ENCODE results near the gene PBX4.

PBX4 gene

DNA sequence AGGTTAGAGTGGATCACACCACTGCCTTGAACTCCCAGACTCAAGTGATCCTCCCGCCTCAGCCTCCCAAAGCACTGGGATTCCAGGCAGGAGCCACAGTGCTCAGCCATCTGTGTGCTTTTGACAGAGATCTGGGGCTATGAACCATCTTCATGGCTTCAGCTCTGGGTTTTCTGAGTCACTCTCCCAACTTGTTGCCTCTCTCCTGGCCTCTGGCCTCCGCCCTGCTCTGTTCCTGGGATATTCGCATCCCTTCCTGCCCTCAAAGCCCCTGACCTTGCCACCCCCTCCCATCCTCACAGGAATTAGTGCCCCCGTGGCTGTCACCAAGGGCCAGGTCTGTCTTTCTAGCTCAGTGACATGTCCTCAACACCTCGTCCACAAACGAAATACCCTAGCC is 30.7 kb upstream of the PBX4 start:
- no peak for DNase-seq

DNA sequence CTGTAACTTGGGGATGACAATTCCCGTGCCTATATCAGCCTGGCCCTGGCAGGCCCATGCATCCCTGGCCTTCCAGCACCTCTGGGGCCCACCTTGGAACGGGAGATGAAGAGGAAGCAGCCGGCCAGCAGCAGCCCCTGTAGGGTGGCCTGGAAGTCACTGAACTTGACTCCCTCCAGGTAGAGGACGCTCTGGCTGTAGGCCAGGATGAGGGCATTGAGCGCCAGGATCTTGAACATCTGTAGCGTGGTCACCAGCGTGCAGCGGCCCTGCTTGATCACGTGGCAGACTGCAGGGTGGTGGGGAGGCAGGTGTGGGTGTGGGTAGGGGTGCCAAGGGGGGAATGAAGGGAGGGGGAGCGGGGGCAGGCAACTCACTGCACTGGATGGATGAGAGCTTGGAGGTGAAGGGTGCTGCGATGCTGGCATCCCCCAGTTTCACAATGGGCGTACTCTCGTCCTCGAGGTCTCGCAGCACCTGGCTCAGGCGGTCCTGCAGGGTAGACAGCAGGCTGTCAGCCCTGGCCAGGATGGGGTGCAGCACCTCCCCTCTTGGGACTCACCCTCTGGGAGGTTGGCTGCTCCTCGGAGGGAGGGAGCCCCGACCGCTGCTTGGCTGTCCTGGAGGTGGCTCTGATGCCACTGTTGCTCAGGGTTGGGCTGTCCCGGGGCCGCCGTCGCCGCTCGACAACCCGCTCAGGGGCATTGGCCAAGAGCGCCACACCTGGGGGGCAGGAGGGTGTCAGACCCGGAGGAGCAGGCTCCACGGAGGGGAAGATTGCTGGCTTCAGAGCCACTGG is 28.7 kb upstream of the PBX4 start:
- DNase-seq: no peak

DNA sequence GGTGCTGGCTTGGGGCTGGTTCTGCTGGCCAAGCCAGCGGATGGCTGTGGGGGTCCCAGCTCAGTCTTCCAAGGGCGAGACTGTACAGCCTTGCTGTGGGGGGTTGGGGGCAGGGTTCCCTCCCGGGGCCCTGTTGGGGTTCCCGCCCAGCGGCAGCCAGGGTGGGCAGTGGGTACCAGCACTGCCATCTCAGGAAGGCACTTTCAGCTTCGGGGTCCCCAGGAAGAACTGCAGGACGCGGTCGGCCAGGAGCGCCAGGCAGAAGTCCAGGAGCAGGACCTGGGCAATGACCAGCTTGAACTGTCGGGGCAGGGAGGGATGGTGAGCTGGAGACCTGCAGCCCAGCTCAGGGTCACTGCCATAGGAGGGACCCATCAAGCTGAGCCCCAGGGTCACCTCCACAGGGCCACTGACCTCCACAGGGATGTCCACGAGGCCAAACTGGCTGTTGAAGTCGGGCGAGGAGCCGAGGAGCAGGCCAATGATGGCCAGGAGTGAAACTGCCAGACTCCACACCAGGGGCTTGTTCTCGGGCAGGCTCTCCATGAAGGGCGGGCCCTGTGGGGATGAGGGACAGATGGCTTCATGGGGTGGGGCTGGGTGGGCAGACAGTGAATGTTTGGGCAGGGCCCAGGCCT is 26.9 kb upstream of the PBX4 start:
- no peak for DNase-seq

DNA sequence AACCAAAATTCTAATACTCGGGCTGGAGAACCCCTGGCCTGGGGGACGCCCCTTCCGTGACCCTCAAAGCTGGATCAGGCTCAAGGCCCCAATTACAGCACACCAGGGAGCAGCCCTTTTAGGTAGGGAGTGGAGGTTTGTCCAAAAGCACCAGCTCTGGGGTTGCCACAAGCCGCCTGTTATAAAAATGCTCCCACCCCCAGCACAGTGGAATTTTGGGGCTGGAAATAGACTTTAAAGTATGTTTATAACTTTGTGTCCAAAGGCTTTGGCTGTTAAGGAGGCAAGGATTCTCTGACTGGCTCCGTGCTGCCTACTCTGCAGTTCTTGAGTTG is 25.5 kb upstream of the PBX4 start:
- no peak for DNase-seq

DNA sequence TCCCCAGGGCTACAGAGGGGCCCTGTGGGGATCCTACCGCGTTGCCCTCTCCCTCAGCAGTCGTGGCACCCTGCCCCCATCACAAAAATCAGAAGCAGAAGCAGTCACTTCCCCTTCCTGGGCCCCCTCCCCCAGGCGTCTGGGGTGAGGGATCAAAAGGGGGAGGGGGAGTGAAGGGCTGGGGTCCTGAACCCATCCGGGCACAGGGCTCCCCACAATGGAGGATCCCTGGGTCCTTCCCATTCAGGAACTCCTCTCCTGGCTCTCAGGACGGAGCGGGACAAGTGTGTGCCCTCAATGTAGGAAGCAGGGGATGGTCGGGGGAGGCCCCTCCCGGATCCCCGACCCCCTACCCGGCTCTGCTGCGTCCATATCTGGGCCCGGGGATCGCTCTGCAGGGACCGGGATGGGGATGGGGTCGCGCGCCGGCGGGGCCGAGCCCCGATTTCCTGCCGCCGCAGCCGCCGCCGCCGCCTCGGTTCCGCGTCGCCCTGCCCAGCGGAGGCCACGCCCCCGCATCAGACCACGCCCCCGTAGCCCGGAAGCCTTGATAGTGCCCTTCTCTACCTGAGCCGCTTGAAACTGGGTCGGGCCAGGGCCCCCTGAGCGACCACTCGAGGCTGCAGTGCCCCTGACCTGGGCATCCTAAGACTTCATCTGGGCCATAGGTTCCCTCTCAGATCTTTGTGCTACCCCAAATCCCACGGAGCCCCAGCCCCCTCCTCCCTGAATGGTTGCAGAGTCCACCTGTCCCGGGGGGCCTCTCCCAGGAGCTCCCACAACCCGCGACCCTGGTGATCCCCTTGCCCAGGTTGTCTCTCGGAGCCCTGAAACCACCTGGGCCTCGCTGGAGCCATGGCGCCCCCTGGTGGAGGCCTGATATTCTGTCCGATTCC is 24.9 kb upstream of the PBX4 start, which contains the start of gene GMIP:
GMIP (minus strand) TSS at position 500 of the 896 bp plus-strand sequence; CDS start at position 372, 128 bp downstream.
- DNase-seq: peak in 1 of 2 experiments; percentile 74

DNA sequence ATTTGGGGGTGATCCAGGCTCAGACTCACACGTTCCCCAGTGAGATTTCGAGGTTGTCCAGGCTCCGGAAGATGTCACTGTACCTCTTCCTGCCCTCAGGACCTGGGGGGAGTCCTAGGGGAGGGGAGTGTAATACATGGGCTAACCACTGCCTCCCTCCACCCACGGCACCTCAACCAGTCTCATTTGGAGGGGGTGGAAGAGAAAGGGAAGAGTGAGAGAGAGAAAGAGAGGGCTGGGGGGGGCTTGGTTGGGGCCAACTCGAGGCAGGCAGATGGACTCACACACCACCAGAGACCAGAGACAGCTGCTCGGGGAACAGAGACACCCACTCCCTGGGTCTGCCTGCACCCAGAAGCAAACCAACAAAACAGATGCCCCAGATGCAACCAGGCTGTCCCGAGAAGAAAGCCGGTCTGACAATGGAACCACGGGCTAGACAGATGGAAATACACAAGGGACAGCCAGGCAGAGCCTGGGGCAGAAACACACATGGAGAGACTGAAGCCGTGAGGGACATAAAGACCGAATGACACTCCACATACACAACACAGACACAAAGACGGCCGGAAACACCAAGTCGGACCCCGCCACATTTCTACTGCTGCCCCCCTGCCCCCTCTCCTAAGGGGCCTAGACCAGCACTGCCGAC is 24.1 kb upstream of the PBX4 start:
- peak in 1 of 2 experiments; percentile 27 for DNase-seq

DNA sequence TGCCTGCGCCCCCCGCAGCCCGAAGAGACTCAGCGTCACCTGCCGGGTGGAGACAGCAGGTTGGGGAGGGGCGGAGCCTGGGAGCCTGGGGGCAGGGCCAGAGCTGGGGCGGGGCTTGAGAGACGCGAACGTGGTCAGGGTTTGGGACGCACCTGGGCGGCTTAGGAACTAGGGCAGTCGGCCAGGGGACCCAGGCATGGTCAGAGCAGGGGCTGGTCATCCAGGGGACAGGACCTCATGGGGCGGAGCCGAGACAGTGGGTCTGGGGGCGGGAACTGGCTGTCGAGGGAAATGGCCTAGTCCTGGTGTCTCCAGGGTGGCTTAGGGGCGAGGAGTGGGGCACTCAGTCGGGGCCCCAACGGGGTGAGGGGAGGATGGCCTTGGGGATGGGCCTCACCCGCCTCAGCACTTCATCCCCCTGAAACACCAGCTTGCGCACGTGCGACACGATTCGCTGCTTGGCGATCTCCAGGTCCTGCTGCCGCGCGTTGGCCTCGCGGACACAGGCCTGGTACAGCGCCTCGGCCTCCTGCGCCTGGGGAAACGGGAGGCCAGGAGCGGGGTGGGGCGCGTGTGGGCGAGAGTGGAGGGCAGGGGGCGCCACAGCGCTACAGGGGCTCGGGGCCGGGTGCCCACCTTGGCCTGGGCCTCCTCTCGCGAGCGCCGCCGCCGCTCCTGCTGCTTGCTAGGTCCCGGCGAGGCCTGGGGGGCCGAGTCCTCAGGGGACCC is 19.2 kb upstream of the PBX4 start:
- DNase-seq: no peak

DNA sequence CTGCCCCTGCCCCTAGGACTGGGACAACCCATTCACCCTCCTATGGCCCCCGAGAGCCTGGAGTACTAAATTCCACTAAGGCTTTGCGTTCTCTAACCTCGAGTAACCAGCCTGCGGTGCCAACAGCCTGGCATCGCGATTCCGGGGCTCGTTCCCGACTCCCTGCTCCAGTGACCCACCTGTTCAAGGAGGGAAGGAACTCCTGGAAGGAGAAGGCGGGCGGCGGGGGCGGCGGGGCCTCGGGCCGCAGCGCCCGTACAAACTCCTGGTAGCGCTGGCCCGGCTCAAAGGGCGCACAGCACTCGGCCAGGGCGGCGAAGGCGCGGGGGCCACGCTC is 18.7 kb upstream of the PBX4 start:
- no peak for DNase-seq

DNA sequence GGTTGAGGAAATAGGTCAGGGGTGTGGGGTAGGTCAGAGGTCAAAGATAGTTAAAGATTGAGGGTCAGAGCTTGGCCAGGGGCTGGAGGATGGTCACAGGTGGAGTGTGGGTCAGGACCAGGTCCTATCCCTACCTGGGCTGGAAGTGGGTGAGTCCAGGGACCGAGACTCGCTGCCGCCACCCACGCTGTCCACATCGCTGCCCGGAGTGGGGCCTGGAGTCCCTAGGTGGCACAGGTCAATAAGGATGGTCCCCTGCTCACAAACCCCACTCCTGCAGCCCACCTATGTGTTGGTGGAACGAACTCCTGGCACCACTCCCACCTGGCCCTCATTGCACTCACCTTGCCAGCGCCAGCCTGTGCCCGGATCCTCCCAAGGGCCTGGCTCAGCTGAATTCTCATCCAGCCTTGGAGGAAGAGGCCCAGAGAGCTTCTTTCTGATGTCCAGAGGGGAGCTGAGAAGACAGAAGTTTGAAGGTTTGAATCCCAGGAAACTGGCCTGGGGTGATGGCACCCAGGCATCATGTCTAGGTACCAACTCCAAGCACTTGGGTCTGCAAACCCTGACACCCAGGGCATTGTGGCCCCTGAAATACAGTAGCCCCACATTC is 18.2 kb upstream of the PBX4 start:
- DNase-seq: no peak

DNA sequence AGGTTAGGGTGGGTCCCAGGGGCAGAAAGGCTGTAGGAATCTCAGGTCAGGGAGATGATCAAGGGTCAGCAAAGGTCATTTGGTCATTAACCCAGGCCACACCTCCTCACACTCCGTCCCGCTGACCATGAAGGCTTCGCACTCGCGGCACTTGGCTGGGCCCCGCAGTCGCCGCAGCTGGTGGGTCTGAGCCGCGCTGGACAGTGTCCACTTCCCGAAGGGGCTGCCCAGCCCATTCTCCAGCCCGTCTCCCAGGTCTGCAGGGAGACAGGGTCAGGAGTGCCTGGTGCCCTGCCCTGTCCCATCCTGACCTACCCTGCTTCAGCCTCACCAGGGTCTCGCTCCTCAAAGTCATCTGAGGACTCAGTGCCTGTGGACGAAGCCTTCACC is 16.8 kb upstream of the PBX4 start:
- no peak for DNase-seq

DNA sequence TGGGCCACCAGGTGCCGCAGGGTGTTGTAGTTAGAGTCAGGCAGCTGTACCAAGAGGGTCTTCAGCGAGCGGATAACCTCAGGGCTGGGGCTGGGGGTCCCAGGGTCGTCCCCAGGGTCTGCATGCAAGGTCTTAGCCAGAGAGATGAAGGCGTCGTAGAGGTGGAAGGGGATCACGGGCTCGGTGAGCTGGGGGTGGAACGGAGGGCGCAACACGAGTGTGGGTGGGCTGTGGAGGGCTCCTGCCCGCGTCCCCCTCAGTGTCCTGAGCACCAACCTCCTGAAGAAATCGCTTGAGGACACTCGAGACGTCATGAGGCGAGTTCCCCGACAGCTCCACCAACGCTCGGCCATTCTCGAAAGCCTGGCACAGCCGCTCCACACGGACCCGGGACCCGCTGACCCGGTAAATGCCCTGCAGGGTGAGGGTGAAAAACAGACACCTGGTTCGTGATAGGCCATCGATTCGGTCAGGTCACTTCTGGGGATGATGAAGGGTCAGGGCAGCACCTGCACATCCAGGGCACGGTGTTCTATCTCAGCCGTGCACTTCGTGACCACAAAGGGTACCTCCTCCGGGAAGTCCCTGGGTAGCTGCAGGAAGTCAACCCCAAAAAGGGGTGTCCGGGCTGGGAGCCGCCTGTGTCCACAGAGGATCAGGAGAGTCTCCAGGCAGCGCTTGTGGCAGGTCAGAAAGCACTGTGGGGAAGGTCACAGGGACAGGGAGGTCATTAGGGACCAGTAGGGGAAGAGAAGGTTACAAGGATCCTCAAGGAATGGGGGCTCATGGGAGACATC is 16.2 kb upstream of the PBX4 start:
- DNase-seq: no peak

DNA sequence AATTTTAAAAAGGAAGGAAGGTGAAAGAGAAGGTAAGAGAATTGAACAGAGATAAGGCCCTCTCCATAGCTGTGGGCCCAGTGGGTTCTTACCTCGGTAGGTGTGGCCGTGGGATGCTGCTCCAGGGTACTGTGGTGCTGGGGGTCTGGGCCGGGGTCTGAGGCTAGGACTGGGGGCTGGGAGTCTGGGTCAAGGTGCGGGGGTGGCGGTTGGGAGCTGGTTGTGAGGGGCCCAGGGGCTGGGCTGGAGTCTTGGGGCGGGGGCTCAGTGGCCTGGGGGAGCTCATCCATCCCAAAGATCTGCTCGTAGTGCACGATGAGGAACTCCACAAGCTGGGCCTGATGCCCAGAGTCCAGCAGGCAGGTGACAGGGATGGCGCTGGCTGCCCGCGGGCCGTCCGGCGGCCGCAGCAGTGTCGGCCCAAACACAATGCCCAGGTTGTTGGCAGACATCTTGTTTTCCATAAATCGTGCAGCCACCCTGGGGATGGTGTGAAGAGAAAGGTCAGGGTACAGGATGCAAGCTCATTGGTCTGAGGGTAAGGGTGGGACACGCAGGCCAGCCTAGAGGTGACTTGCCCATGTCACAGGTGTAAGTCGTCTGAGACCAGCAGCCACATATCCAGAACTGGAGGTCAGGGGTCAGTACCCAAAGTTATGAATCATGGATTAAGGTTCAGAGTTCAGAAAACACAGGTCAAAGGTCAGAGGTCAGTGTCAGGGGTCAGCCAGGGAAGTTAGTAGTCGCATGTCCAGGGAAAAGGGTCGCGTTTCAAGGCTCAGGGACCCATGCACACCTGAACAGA is 15.4 kb upstream of the PBX4 start:
- DNase-seq: no peak

DNA sequence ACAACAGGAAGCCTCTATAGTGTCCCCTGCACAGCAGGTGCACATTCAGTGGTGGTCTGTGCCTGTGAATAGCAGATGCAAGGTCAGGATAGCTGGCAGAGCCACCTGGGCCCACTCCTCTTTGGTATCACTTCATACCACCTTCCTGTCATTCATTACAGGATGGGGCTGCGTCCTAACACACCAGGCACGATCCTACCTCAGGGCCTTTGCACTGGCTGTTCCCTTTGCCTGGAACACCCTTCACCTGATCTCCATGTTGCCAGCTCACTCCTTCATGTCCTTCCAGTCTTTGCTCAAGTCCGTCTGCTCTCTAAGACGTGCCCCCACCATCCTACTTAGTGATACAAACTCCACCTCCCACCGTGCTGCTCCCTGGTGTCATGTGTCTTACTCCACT is 14.2 kb upstream of the PBX4 start:
- no peak for DNase-seq

DNA sequence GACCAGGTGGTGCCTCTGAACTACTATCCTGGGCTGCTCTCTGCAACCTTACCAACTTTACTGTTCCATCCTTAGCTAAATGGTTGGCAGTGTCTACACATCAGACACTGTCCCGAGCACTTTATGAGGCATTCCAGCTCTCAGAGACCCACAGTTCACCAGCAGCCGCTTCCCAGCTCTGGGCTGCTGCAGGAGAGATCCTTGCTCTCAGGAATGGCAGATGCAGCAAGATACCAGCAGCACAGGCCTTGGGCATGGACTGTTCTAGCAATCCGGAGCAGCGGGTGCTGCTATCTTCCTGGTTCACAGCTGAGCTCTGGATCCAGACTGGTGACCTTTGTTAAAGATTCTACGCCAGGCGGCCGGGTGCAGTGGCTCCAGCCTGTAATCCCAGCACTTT is 12.9 kb upstream of the PBX4 start:
- no peak for DNase-seq

DNA sequence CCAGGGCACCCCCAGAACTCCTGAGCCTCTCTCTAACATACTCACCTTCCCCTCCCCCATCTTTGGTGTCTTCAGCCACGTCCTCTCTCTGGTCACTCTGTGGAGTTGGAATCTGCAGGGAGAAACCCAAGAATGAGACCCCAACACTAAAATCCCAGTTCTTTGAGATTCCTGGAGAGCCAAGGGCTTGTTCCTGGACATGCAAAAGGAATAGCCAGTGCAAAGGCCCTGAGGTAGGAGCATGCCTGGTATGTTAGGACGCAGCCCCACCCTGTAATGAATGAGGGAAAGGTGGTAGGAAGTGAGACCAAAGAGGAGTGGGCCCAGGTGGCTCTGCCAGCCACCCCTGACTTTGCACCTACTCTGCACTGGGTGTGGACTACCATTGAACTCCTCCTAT is 11.9 kb upstream of the PBX4 start:
- no peak for DNase-seq

DNA sequence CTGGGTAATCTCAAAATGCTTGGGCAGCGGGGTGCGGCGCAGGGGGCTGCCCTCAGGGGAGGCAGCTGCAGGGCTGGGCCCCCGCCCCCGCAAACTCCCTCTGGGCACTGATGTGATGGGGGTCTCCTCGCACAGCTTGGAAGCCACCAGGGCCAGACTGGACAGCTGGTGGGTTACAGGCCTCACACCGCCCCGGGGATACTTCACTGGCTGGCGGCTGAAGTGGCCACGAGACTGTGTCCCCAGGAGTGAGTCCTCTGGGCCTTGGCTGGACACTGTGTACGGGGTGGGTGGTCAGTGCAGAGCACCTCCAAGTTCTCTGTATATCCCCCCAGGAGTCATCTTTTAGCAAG is 11.6 kb upstream of the PBX4 start:
- DNase-seq: no peak

DNA sequence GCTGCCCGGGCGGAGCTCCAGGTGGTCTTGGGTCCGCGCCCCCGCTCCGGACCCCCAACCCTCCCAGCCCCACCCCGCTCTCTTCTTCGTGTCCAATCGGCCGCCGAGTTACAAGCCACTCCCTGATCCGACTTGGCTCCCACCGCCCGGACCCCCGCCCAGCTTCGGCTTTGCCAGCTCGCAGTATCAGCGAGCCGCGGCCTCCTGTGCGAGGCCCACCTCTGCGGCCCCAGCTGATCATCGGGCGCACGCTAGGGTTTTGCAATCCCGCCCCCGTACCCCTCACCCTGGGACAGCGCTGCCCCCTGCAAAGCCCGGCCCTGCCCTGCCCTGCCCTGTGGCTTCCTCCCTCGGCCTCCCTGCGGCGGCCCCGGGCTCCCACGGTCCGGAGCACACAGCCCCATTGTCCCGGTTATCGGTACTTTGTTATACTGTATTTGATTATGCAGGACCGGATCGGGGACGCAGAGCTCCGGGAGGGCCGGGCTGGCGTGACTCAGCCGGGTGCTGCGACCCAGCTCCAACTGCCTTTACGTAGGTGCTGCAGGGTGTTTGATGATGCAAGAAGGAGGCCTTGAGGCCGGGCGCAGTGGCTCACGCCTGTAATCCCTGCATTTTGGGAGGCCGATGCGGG is 10.1 kb upstream of the PBX4 start:
- DNase-seq: peak in 1 of 2 experiments; percentile 74

DNA sequence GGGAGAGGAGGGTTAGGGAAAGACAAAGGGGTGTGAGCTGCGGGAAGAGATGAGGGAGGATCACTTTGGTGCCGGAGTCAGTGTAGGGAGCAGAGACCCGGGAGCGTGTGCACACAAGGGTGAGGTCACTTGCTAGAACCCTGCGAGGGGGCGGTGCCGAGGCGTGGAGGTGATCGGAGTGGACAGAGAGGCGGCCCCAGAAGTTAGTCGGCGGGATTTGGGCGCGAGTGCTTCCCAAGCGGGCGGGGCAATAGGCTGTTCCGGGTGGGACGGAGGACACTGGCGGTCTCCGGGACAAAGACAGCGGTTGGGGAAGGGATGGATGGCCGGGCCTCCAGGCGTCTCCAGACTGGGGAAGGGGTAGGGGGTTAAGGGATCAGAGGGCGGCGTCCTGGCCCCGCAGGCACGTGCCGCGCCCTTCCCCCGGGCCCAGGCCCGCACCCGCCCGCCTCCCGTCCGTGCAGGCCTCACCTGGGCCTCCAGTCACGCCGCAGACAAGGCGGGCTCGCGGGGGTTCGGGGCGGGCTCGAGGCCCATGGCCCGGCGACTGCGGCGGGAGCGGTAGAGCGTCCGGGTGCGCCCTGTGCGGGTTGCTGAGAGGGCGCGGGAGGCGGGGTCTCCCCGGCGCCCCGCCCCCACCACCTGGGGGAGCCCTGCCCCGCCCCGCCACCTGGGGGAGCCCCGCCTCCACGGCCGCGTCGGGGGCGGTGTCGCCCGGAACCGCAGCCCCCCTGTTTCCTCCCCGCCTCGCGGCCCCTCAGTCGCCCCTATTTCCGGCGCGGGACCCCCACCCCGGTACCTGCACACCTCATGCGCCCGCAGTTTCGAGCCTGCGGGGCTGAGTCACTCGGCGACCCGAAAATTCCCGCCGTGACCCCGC is 9.4 kb upstream of the PBX4 start, which contains the start of gene LPAR2:
LPAR2 (minus strand) TSS at position 600 of the 880 bp plus-strand sequence. CDS start 945 bp downstream, outside the sequence.
- DNase-seq: peak in 1 of 2 experiments; percentile 64

All from NCI-H526 (cell line).